Vagina (tissue), 2 donors: ENCODE data around the gene RPP30. TPM values are rescaled to one million over a fixed set of nuclear protein-coding genes. Genes with fewer than 3 reads are reported as not detected.

Experiments used
- DNase-seq, 2 donors: peaks; one replicate each; pipeline ENCODE4 v3.0.0-alpha.2; 2017; ENCODE audit errors: extremely low spot score in 2 of 2
- H3K27ac ChIP-seq: fragments of 200-600 bp; sonication (generic); one replicate; pipeline ENCODE4 v1.5.1; 2019
- H3K27me3 ChIP-seq: fragments of 200-600 bp; sonication (generic); one replicate; pipeline ENCODE4 v1.5.1; 2019
- H3K36me3 ChIP-seq, 2 donors: fragments of 200-600 bp; sonication (generic); one replicate each; pipeline ENCODE4 v1.5.1; 2017 to 2019
- H3K4me1 ChIP-seq: fragments of 200-600 bp; sonication (generic); one replicate; pipeline ENCODE4 v1.5.1; 2019
- H3K4me3 ChIP-seq, 2 donors: fragments of 200-600 bp; sonication (generic); 1 replicate in 1 of 2; 2 replicates in 1 of 2; pipeline ENCODE4 v1.5.1; 2016 to 2019
- H3K9me3 ChIP-seq: fragments of 200-600 bp; sonication (generic); one replicate; pipeline ENCODE4 v1.5.1; 2019
- CTCF ChIP-seq, 3 experiments: fragments of 450-650 bp in 2 of 3; fragments of 200-600 bp in 1 of 3; sonication (generic) in 1 of 3; IDR thresholded peaks; one replicate each; pipeline ENCODE4 v1.5.1; 2017 to 2019; ENCODE audit warnings: antibody characterized with exemption in 3 of 3, mild to moderate bottlenecking in 2 of 3, moderate library complexity in 2 of 3
- POLR2A ChIP-seq, 2 donors: fragments of 450-650 bp; IDR thresholded peaks; one replicate each; pipeline ENCODE4 v1.6.1; 2017; ENCODE audit warnings: antibody characterized with exemption in 2 of 2, mild to moderate bottlenecking in 2 of 2, moderate library complexity in 2 of 2
- POLR2AphosphoS5 ChIP-seq, 2 donors: sonication (generic); formaldehyde crosslinking; IDR thresholded peaks; one replicate each; pipeline ENCODE4 v1.9.0; 2017; ENCODE audit warnings: antibody characterized with exemption in 2 of 2, mild to moderate bottlenecking in 2 of 2, low read depth in 1 of 2; ENCODE audit not compliant: insufficient read depth in 1 of 2
- intact Hi-C: fragments of 100-400 bp; cut with DNase I; formaldehyde crosslinking; loops from one replicate; pipeline ENCODE4 v1.15.1; 2023
- small RNA-seq: library from RNA; depleted of rRNA; stranded (forward); fragments of <200 nt; gene quantifications from one replicate; pipeline ENCODE3, GENCODE V24; 2016
- total RNA-seq: library from RNA; depleted of rRNA; stranded (reverse); fragments of >200 nt; gene quantifications from one replicate; pipeline ENCODE4 v1.2.3, GENCODE V29; 2016

RPP30 gene
- total RNA-seq, 1 donor from 2014 or later, result 18.4 TPM

GRCh38 chr10:90945491-90946070 is 73.8 kb downstream of the RPP30 start:
- Histone ChIP-seq H3K4me3 (no peak overlapping the region), H3K27ac (no peak overlapping the region), H3K9me3 (no peaks in the 10 kb centered on the region), H3K36me3 (no peaks in the 10 kb centered on the region), H3K4me1 (no peaks in the 10 kb centered on the region), H3K27me3 (no peaks in the 10 kb centered on the region)
- no peak for DNase-seq
- intact Hi-C loops, result no loop called here
- TF ChIP-seq CTCF (IDR thresholded peaks at IDR 0.05), result no peak
- TF ChIP-seq POLR2AphosphoS5 (IDR thresholded peaks at IDR 0.05; ENCODE audit: insufficient read depth in 1 of 2, low read depth in 1 of 2), result no peak
- no peak for TF ChIP-seq POLR2A (IDR thresholded peaks at IDR 0.05)

GRCh38 chr10:90947030-90947960 is 75.5 kb downstream of the RPP30 start:
- Histone ChIP-seq H3K4me3 (no peak overlapping the region), H3K9me3 (no peaks in the 10 kb centered on the region), H3K4me1 (no peaks in the 10 kb centered on the region), H3K27me3 (no peaks in the 10 kb centered on the region), H3K36me3 (no peaks in the 10 kb centered on the region), H3K27ac (no peak overlapping the region)
- intact Hi-C loops, result no loop called here
- DNase-seq, result no peak
- TF ChIP-seq CTCF (IDR thresholded peaks at IDR 0.05) (no peak), POLR2A (IDR thresholded peaks at IDR 0.05) (no peak), POLR2AphosphoS5 (IDR thresholded peaks at IDR 0.05; ENCODE audit: insufficient read depth in 1 of 2, low read depth in 1 of 2) (no peak)

Small RNA genes within 50 kb of the gene (small RNA-seq; reads per million reads assigned to genes)
- gene RF00019 (not detected), gene RNU6-740P (not detected)

Other genes with a start within 250 kb of the RPP30 start
- 0.74 TPM for gene HTR7, start 13.9 kb upstream of the RPP30 start, total RNA-seq
- not detected for gene ANKRD1, start 49.1 kb downstream of the RPP30 start, total RNA-seq